Astrocyte (in vitro differentiated cells and primary cell): ENCODE data around the gene KMT2C.

Source experiments
- CTCF ChIP-seq: IDR thresholded peaks from 2 replicates; pipeline ENCODE4 v1.5.1; 2011; ENCODE audit warnings: low read depth, mild to moderate bottlenecking, inconsistent platforms, low read length, moderate library complexity; ENCODE audit not compliant: insufficient read depth
- EZH2 ChIP-seq: IDR thresholded peaks from 2 replicates; pipeline ENCODE4 v1.6.1; 2012; ENCODE audit warnings: mild to moderate bottlenecking, low read length, inconsistent platforms; ENCODE audit not compliant: insufficient read depth

DNA sequence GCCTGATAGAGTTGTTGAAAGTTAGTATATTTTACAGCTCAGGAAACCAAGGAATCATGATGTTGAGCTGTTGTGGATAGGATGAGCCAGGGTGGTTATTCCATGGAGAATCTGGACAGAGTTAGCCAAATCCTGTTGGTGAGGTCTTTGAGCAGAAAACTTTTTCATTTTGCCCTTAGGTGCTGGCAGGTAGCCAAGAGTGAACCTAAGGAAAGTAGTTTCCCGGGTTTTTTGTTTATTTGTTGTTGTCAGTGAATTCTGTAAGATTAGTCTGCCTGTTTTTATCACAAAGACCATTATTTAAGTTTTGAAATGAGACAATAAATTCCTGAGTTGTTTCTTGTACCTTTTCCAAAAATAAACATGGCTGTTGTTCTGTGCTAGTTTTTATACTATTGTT, 349.3 kb downstream of the KMT2C start:
- TF ChIP-seq EZH2 (no peak), CTCF (no peak)
